Hematopoietic multipotent progenitor cell treated with erythropoietin and hydrocortisone succinate and interleukin-3 and kit ligand, for 8 days (in vitro differentiated cells): ENCODE results near the gene UCN2.

Source experiments
- DNase-seq: peaks from one replicate; pipeline ENCODE4 v3.0.0-alpha.2; 2015

Gene UCN2

GRCh38 chr3:48563382-48563918 is at the start of gene UCN2:
TSS of gene UCN2 (minus strand) at chr3:48563781. CDS start at chr3:48563124, 657 bp downstream.
- no peak for DNase-seq

- no peak for DNase-seq
These were observed 48.7 kb upstream of the UCN2 start for GRCh38 chr3:48612309-48612708.

GRCh38 chr3:48609088-48610005 is 45.8 kb upstream of the UCN2 start, which contains the start of gene UQCRC1:
TSS of gene UQCRC1 (minus strand) at chr3:48609646. CDS start at chr3:48609620, 26 bp downstream.
- DNase-seq, result peak; percentile 92

GRCh38 chr3:48607519-48607918 is 43.9 kb upstream of the UCN2 start:
- peak; percentile 40 for DNase-seq

- DNase-seq, result no peak
These were observed 38.0 kb upstream of the UCN2 start for GRCh38 chr3:48601622-48601994.

- DNase-seq, result no peak
These were observed 37.4 kb upstream of the UCN2 start for GRCh38 chr3:48600711-48601621.

GRCh38 chr3:48599509-48600285 is 36.1 kb upstream of the UCN2 start:
- DNase-seq, result no peak

- no peak for DNase-seq
These were observed 35.5 kb upstream of the UCN2 start for GRCh38 chr3:48599077-48599501.

- no peak for DNase-seq
These were observed 34.9 kb upstream of the UCN2 start for GRCh38 chr3:48598323-48599076.

- no peak for DNase-seq
These were observed 33.8 kb upstream of the UCN2 start for GRCh38 chr3:48597408-48597800.

GRCh38 chr3:48596676-48597407 is 33.3 kb upstream of the UCN2 start:
- DNase-seq, result no peak

- DNase-seq, result no peak
These were observed 32.6 kb upstream of the UCN2 start for GRCh38 chr3:48596157-48596556.

GRCh38 chr3:48595526-48596121 is 32.0 kb upstream of the UCN2 start:
- peak; percentile 17 for DNase-seq

GRCh38 chr3:48595075-48595525 is 31.5 kb upstream of the UCN2 start, which contains the start of gene COL7A1:
TSS of gene COL7A1 (minus strand) at chr3:48595329. CDS start at chr3:48595159, 170 bp downstream.
- DNase-seq, result no peak

GRCh38 chr3:48594417-48595049 is 31.0 kb upstream of the UCN2 start:
- no peak for DNase-seq

GRCh38 chr3:48593337-48593736 is 29.8 kb upstream of the UCN2 start:
- DNase-seq, result no peak

GRCh38 chr3:48592519-48593087 is 29.0 kb upstream of the UCN2 start:
- DNase-seq, result no peak

- DNase-seq, result no peak
These were observed 28.4 kb upstream of the UCN2 start for GRCh38 chr3:48591886-48592518.

- no peak for DNase-seq
These were observed 27.9 kb upstream of the UCN2 start for GRCh38 chr3:48591436-48591835.
